Occipital lobe (tissue), 2 donors: ENCODE data around the gene ANKRA2. TPM values are rescaled to one million over a fixed set of nuclear protein-coding genes. Genes with fewer than 3 reads are reported as not detected.

ENCODE experiments used
- DNase-seq: peaks from one replicate; lab custom pipeline; 2025; lab: John Stamatoyannopoulos, UW
- total RNA-seq: library from RNA; depleted of rRNA; stranded (reverse); fragments of >200 nt; gene quantifications from one replicate; pipeline ENCODE4 v1.2.3, GENCODE V29; 2014

Gene ANKRA2
- total RNA-seq = 56.1 TPM

DNA sequence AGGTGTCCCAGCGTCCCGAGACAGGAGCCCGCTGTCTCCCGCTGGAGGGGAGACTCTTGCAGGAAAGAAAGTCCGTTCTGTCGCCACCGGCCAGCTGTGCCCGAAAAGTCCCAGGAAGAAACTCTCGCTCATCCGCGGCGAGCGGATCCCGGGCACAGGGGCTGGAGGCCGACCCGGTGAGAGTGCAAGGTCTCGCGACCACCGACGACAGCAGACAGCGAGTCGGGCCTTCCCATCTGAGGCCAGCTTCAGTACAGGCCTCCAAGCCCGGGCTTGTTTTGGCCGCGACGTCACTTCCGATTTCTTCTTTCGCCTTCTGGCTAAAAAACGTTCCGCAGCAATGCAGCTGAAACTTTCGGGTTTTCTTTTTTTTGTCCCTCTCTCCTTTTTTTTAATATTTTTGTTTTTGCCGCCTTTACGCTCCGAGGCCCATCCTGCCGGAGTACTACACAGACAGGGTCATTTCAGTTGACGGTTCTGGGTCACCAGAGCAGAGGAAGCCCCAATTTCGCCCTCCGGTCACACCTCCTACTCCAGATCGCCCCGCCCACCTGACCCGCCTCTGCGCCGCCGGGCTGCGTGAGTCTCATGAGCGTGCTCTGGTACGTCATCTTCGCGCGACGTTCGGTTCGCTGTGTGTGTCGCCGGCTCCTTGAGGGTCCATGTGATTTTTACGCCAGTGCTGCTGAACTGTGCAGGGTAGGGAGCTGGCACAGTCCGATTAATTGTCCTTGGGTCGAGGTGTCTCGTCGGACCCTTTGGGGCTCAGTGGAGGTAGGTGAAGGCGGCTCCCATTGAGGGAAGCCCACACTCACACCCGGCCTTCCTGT lies at the start of gene ANKRA2, which contains the start of gene UTP15:
Gene ANKRA2, minus strand, starts transcription at position 501 of the 830 bp plus-strand sequence. CDS start 2,758 bp downstream, outside the sequence.
Gene UTP15, plus strand, starts transcription at position 605 of the 830 bp plus-strand sequence. CDS start 1,602 bp downstream, outside the sequence.
- DNase-seq = peak; percentile 94

- no peak for DNase-seq
Observed at GRCh38 chr5:73615085-73615484, 49.6 kb upstream of the ANKRA2 start.

DNA sequence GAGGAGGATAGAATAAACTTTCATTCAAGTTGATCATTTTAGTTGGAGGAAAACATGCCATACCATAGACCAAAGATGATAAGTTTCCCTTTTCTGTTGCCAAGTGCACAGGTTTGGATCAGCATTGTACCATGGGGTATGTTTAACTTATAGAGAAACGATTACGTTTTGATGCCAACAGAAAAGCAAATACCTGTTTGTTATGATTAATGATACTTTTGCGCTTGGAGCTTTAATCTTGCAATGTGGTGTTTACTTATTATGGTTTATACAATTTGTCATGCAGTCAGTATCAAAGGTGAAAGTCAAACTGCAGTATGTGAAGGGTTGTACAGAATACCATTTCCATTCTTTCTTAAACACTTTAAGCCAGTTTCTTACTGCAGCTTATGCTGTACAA lies 47.4 kb upstream of the ANKRA2 start:
- no peak for DNase-seq

DNA sequence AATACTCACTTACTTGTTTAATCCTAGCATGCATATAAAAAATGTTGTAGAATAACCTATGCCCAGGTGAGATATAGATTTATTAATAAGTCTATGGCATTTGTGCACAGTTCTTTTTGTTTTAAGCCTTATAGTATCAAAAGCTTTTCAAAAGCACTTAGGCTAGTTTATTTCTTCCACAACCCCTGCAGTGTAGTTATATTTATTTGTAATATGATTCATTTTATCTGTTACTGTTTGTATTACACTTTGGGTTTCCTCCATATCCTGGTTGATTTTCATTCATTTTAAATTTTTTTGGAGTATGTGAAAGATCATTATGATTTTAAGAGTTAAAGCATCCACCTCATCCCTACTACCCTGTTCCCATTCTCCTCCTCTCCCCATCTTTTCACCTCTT lies 41.8 kb upstream of the ANKRA2 start:
- DNase-seq = no peak

- no peak for DNase-seq
Observed at GRCh38 chr5:73606206-73606753, 40.8 kb upstream of the ANKRA2 start.

DNA sequence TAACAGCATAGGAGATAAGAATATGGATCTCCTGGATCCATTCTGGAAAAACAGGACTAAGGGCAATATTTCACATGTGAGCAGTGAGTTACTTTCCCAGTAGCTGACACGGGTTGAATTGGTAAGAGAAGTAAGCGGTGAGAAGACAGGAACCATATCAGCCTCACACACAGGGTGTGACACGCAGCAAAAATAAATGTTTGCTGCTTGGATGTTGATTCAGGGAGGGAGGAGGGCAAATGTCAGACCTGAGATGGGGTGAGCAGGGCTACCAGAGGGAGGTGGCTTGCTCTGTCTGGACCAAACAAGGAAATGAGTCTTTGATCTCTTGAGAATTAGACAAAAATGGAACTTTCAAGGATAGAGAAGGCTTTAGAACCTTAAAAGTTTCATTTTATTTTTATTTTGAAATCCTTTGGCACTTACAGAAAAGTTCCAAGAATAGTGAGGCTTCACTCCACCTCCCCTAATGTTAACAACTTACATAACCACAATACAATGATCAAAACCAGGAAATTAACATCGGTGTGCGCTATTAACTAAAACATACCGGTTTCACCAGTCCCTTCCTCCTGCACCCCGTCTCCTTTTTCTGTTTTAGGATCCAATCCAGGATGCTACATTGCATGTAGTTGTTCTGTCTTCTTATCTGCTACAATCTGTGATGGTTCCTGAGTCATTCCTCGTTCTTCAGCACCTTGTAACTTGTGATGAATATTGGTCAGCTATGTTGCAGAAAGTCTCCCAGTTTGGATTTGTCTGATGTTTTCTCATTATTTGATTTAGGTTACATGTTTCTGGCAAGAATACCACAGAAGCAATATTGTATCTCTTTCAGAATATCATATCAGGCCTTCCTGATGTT lies 40.0 kb upstream of the ANKRA2 start:
- no peak for DNase-seq

- DNase-seq = no peak
Observed at GRCh38 chr5:73603998-73604397, 38.6 kb upstream of the ANKRA2 start.

DNA sequence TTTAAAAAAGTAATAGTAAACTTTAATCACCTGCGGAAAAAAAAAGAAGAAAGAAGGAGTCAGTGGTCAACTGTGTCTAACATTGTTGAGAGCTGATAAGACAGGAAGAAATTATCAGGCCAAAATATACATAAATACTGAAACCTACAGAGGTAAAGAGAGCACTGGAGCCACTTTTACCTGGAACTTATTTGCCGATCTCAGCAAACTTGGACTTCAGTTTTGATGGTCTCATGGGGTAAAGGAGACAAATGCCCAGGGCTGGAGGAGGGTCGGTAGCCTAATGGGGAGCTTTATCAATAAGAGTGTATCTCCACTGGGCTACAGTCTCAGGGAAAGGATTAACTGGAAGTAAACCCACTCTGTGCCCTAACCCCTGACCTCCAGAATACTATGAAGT lies 33.9 kb upstream of the ANKRA2 start:
- no peak for DNase-seq

DNA sequence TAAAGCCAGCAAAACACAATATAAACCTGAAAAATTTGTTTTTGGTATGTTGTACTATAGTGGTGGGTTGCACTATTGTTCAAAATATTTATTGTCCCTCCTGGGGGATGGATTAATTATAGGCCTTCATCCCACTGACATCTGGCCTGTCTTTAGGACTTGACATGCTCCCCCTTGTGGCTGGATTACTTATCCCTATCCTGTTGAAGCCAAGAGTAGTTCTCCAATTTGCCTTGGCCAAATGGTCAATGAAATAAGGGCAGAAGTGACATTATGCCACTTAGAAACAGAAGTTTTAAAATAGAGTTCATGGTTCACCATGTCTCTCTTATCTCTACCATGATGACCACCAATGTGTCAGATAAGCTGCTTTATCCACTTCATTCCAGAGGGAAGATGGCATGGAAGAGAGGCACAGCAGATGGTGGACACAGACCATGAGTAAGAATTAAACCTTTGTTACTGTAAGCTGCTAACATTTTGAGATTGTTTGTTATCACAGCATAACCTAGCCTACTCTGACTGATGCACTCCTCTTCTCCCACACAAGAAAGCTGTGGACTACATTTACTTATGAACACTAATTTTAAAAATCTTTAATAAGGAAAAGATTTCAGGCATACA lies 31.4 kb upstream of the ANKRA2 start:
- DNase-seq = no peak

- DNase-seq = no peak
Observed at GRCh38 chr5:73592551-73592950, 27.1 kb upstream of the ANKRA2 start.

GRCh38 chr5:73591698-73592501 lies 26.5 kb upstream of the ANKRA2 start:
- DNase-seq = no peak

DNA sequence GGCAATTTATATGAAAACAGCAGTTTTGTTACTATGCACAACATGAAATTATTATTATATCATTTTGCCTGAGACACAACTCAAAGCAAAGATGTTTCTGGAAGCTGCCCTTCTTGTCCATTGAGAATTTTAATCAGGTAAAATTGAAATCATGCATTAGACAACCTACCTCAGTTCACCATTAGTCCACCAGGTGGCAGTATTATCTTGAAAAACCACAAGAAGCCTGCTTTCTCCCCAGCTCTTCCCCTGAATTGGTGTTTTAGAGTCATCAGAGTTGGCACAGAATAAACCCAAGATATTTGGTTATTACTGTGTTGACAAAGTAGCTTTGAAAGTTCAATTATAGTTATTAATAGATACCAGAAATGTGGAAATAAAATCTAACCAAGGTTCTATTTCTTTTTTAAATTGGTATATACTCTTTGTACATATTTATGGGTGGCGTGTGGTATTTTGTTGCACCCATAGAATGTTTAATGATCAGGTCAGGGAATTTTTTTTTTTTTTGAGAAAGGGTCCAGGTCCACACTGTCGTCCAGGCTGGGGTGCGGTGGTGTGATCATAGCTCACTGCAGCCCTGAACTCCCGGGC lies 25.8 kb upstream of the ANKRA2 start:
- DNase-seq = no peak

DNA sequence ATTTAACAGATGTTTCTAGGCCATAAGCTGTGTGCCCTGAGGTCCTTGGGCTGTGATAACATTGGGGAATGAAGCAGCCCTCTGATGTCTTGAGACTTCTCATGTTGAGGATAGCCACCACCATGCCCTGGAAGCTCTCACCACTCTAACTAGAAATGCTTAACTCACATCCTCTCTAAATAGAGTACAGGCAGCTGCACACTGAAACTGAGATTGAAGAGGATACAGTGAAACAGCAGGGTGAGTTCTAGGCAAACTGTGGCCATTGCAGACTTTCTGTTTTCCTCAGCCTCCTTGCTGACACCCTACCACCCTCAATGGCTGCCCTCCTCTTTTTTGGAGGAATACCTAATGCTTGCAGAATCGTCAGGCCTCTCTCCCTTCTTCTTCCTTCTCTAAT lies 22.5 kb upstream of the ANKRA2 start:
- DNase-seq = no peak

GRCh38 chr5:73582285-73583145 lies 17.1 kb upstream of the ANKRA2 start:
- no peak for DNase-seq

- DNase-seq = no peak
Observed at GRCh38 chr5:73565969-73566547, 619 bp upstream of the ANKRA2 start.

DNA sequence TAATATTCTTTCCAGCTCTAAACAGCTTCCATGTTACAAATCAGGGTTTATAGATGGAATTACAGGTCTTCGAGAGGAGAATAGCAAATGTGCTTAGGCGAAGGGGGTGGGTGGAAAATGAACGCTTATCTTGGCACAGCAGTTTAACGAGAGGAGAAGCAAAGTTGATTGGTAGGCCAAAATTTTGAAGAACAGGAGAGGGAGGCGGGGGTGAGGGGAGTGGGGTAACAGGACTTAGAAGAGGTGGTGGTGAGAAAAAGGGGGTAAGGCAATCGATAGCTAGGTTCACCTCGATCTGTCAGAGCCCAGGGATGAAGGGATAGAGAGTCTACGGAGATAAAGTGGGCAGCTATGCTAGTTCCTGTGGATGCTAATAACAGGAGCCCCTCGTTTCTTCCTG lies 764 bp downstream of the ANKRA2 start:
- DNase-seq = no peak

- DNase-seq = no peak
Observed at GRCh38 chr5:73564018-73564417, 1.4 kb downstream of the ANKRA2 start.

- no peak for DNase-seq
Observed at GRCh38 chr5:73558950-73559349, 6.5 kb downstream of the ANKRA2 start.

GRCh38 chr5:73552642-73553041 lies 12.8 kb downstream of the ANKRA2 start:
- no peak for DNase-seq
